Ramos (cell line): Measurements from ENCODE around the gene TFG.

Experiments
- in situ Hi-C: fragments of 300-500 bp; cut with MboI; formaldehyde crosslinking; loops from one replicate; pipeline ENCODE4 v1.14.3; 2022; ENCODE audit warnings: low sequenced_read_pairs; ENCODE audit not compliant: unreplicated experiment

Gene TFG

GRCh38 chr3:100703865-100704264 lies 5.4 kb upstream of the TFG start:
- in situ Hi-C loops = no loop called here

GRCh38 chr3:100706365-100706764 lies 2.9 kb upstream of the TFG start:
- in situ Hi-C loops = no loop called here

GRCh38 chr3:100708644-100708988 lies 678 bp upstream of the TFG start:
- in situ Hi-C loops = no loop called here

GRCh38 chr3:100709842-100710260 lies 557 bp downstream of the TFG start:
- in situ Hi-C loops = no loop called here

GRCh38 chr3:100710261-100710968 lies 1.1 kb downstream of the TFG start:
- in situ Hi-C loops = no loop called here

GRCh38 chr3:100715176-100715575 lies 5.9 kb downstream of the TFG start:
- in situ Hi-C loops = no loop called here

GRCh38 chr3:100717063-100717462 lies 7.8 kb downstream of the TFG start:
- in situ Hi-C loops = no loop called here

- in situ Hi-C loops = no loop called here
Measured at GRCh38 chr3:100717637-100718487, 8.6 kb downstream of the TFG start.

- in situ Hi-C loops = no loop called here
Measured at GRCh38 chr3:100719136-100719535, 9.8 kb downstream of the TFG start.

GRCh38 chr3:100720426-100720825 lies 11.1 kb downstream of the TFG start:
- in situ Hi-C loops = no loop called here

- in situ Hi-C loops = no loop called here
Measured at GRCh38 chr3:100725935-100726513, 16.7 kb downstream of the TFG start.

GRCh38 chr3:100726706-100727105 lies 17.4 kb downstream of the TFG start:
- in situ Hi-C loops = no loop called here

- in situ Hi-C loops = no loop called here
Measured at GRCh38 chr3:100730524-100730923, 21.2 kb downstream of the TFG start.

- in situ Hi-C loops = no loop called here
Measured at GRCh38 chr3:100732435-100732834, 23.1 kb downstream of the TFG start.

GRCh38 chr3:100737334-100737733 lies 28.0 kb downstream of the TFG start:
- in situ Hi-C loops = no loop called here

GRCh38 chr3:100740207-100740606 lies 30.9 kb downstream of the TFG start:
- in situ Hi-C loops = no loop called here

GRCh38 chr3:100743535-100743934 lies 34.2 kb downstream of the TFG start:
- in situ Hi-C loops = no loop called here

GRCh38 chr3:100744671-100745070 lies 35.4 kb downstream of the TFG start:
- in situ Hi-C loops = no loop called here

- in situ Hi-C loops = no loop called here
Measured at GRCh38 chr3:100745617-100746016, 36.3 kb downstream of the TFG start.

GRCh38 chr3:100746092-100746491 lies 36.8 kb downstream of the TFG start:
- in situ Hi-C loops = no loop called here

GRCh38 chr3:100748220-100748619 lies 38.9 kb downstream of the TFG start:
- in situ Hi-C loops = no loop called here
